Effector memory CD8-positive, alpha-beta T cell (primary cell): ENCODE data around the gene OFD1.
A peak's percentile ranks its signal among the peaks of the same experiment; 100 is the strongest.
"Not testable (repeated sequence)": the region's sequence is repeated elsewhere in the genome, so short reads cannot be mapped to it uniquely, and the experiment has no call there.

Experiments
- ATAC-seq: fragments of 150-1000 bp; cut with Tn5 transposase; replicated peaks from 2 replicates; pipeline ENCODE4 v1.10.0; 2021; ENCODE audit warnings: mild to moderate bottlenecking, moderate library complexity
- DNase-seq, 3 experiments: peaks; one replicate each; pipeline ENCODE4 v3.0.0; 2021
- H3K27ac Mint-ChIP-seq, 2 donors: one replicate each; pipeline ENCODE4 v1.8.0; 2022; ENCODE audit warnings: mild to moderate bottlenecking in 2 of 2, mixed read lengths in 2 of 2, moderate library complexity in 2 of 2
- H3K27me3 Mint-ChIP-seq, 2 donors: one replicate each; pipeline ENCODE4 v1.8.0; 2022; ENCODE audit warnings: mixed read lengths in 2 of 2
- H3K36me3 Mint-ChIP-seq: one replicate; pipeline ENCODE4 v1.8.0; 2022; ENCODE audit warnings: mild to moderate bottlenecking, moderate library complexity, mixed read lengths; ENCODE audit not compliant: insufficient read depth
- H3K4me1 Mint-ChIP-seq, 2 donors: one replicate each; pipeline ENCODE4 v1.8.0; 2022; ENCODE audit warnings: low read depth in 2 of 2, mixed read lengths in 2 of 2
- H3K4me3 Mint-ChIP-seq, 2 donors: one replicate each; pipeline ENCODE4 v1.8.0; 2022; ENCODE audit warnings: mild to moderate bottlenecking in 2 of 2, mixed read lengths in 2 of 2, moderate library complexity in 2 of 2
- H3K9me3 Mint-ChIP-seq, 2 donors: one replicate each; pipeline ENCODE4 v1.8.0; 2022; ENCODE audit warnings: mixed read lengths in 2 of 2

OFD1 gene

GRCh38 chrX:13719192-13719856, 15.2 kb upstream of the OFD1 start:
- Mint-ChIP-seq H3K4me3 (peak overlapping the region; percentile 59 to 64), H3K27ac (peak overlapping the region in 1 of 2 donors; percentile 91), H3K36me3 (peaks cover 39% of the 10 kb centered on the region), H3K4me1 (peaks cover 27 to 48% of the 10 kb centered on the region in 2 donors), H3K27me3 (no peaks in the 10 kb centered on the region), H3K9me3 (no peaks in the 10 kb centered on the region)
- peak; percentile 67 for ATAC-seq
- peak; percentile 24 to 29 (median 25) for DNase-seq

- H3K36me3 Mint-ChIP-seq, result peaks cover 27% of the 10 kb centered on the region
Observed at GRCh38 chrX:13721371-13721770, 13.2 kb upstream of the OFD1 start.

GRCh38 chrX:13721819-13722519, 12.6 kb upstream of the OFD1 start:
- peaks cover 23% of the 10 kb centered on the region for H3K36me3 Mint-ChIP-seq
- peak overlapping the region in 1 of 2 donors; percentile 43 for H3K4me3 Mint-ChIP-seq
- H3K27me3 Mint-ChIP-seq, result no peaks in the 10 kb centered on the region
- peaks cover 39 to 58% of the 10 kb centered on the region in 2 donors for H3K4me1 Mint-ChIP-seq
- no peak for DNase-seq
- peak overlapping the region in 1 of 2 donors; percentile 91 for H3K27ac Mint-ChIP-seq
- H3K9me3 Mint-ChIP-seq, result no peaks in the 10 kb centered on the region
- ATAC-seq, result no peak

More at GRCh38 chrX:13721371-13721770, 13.2 kb upstream of the OFD1 start:
- Mint-ChIP-seq H3K9me3 (no peaks in the 10 kb centered on the region), H3K4me3 (no peak overlapping the region), H3K27ac (peak overlapping the region in 1 of 2 donors; percentile 91), H3K27me3 (no peaks in the 10 kb centered on the region), H3K4me1 (peaks cover 37 to 56% of the 10 kb centered on the region in 2 donors)
- DNase-seq (no peak), ATAC-seq (no peak)

- not testable (repeated sequence) for H3K27me3 Mint-ChIP-seq, H3K9me3 Mint-ChIP-seq
- peak overlapping the region; percentile 86 to 92 for H3K27ac Mint-ChIP-seq
- peaks cover 14% of the 10 kb centered on the region for H3K36me3 Mint-ChIP-seq
- DNase-seq, result peak; percentile 54 to 58 (median 55)
- peaks cover 36 to 65% of the 10 kb centered on the region in 2 donors for H3K4me1 Mint-ChIP-seq
- peak; percentile 64 for ATAC-seq
- peak overlapping the region; percentile 65 to 80 for H3K4me3 Mint-ChIP-seq
Observed at GRCh38 chrX:13724878-13725277, 9.7 kb upstream of the OFD1 start.

GRCh38 chrX:13726583-13726982, 8.0 kb upstream of the OFD1 start:
- not testable (repeated sequence) for ATAC-seq, DNase-seq, H3K9me3 Mint-ChIP-seq, H3K27me3 Mint-ChIP-seq
- Mint-ChIP-seq H3K4me1 (peaks cover 30 to 54% of the 10 kb centered on the region in 2 donors), H3K36me3 (peaks cover 14% of the 10 kb centered on the region), H3K27ac (peak overlapping the region; percentile 86 to 92), H3K4me3 (peak overlapping the region in 1 of 2 donors; percentile 65)

- ATAC-seq, H3K27ac Mint-ChIP-seq, H3K9me3 Mint-ChIP-seq, H3K4me3 Mint-ChIP-seq, DNase-seq, H3K27me3 Mint-ChIP-seq: not testable (repeated sequence)
- Mint-ChIP-seq H3K4me1 (peaks cover 38 to 52% of the 10 kb centered on the region in 2 donors), H3K36me3 (peaks cover 18% of the 10 kb centered on the region)
Observed at GRCh38 chrX:13730523-13730922, 4.0 kb upstream of the OFD1 start.

GRCh38 chrX:13732246-13733067, 2.1 kb upstream of the OFD1 start:
- ATAC-seq (no peak), DNase-seq (no peak)
- Mint-ChIP-seq H3K4me1 (peaks cover 27 to 46% of the 10 kb centered on the region in 2 donors), H3K27me3 (no peaks in the 10 kb centered on the region), H3K9me3 (no peaks in the 10 kb centered on the region), H3K4me3 (peak overlapping the region; percentile 27 to 96), H3K27ac (peak overlapping the region in 1 of 2 donors; percentile 98), H3K36me3 (peaks cover 17% of the 10 kb centered on the region)

- ATAC-seq (no peak), DNase-seq (no peak)
- H3K4me1 Mint-ChIP-seq, result peaks cover 26 to 39% of the 10 kb centered on the region in 2 donors
- H3K27me3 Mint-ChIP-seq, result no peaks in the 10 kb centered on the region
- peak overlapping the region; percentile 96 for H3K4me3 Mint-ChIP-seq
- H3K9me3 Mint-ChIP-seq, result no peaks in the 10 kb centered on the region
- H3K36me3 Mint-ChIP-seq, result peaks cover 14% of the 10 kb centered on the region
- H3K27ac Mint-ChIP-seq, result peak overlapping the region; percentile 97 to 98
Observed at GRCh38 chrX:13733506-13733905, 1.0 kb upstream of the OFD1 start.

GRCh38 chrX:13741695-13742094, 7.1 kb downstream of the OFD1 start:
- Mint-ChIP-seq H3K9me3 (no peaks in the 10 kb centered on the region), H3K4me3 (peak overlapping the region; percentile 75 to 79), H3K27ac (peak overlapping the region; percentile 96 to 98), H3K36me3 (peaks cover 52% of the 10 kb centered on the region), H3K4me1 (peaks cover 9 to 21% of the 10 kb centered on the region in 2 donors), H3K27me3 (no peaks in the 10 kb centered on the region)
- ATAC-seq, result no peak
- DNase-seq, result no peak

- ATAC-seq (peak; percentile 95), DNase-seq (peak; percentile 37 to 42 (median 38))
- Mint-ChIP-seq H3K4me3 (peak overlapping the region; percentile 75 to 79), H3K4me1 (peaks cover 13 to 26% of the 10 kb centered on the region in 2 donors), H3K27me3 (no peaks in the 10 kb centered on the region), H3K36me3 (peaks cover 53% of the 10 kb centered on the region), H3K9me3 (no peaks in the 10 kb centered on the region), H3K27ac (peak overlapping the region; percentile 96 to 98)
Observed at GRCh38 chrX:13742397-13743176, 8.0 kb downstream of the OFD1 start.

GRCh38 chrX:13747836-13748235, 13.3 kb downstream of the OFD1 start:
- Mint-ChIP-seq H3K4me3 (no peak overlapping the region), H3K36me3 (peaks cover 36% of the 10 kb centered on the region), H3K27me3 (no peaks in the 10 kb centered on the region), H3K4me1 (peaks cover 18 to 26% of the 10 kb centered on the region in 2 donors), H3K27ac (peak overlapping the region in 1 of 2 donors; percentile 88), H3K9me3 (no peaks in the 10 kb centered on the region)
- ATAC-seq (peak; percentile 60), DNase-seq (peak; percentile 12 to 39 (median 17))

GRCh38 chrX:13748486-13748885, 13.9 kb downstream of the OFD1 start:
- peaks cover 23 to 26% of the 10 kb centered on the region in 2 donors for H3K4me1 Mint-ChIP-seq
- H3K36me3 Mint-ChIP-seq, result peaks cover 42% of the 10 kb centered on the region
- no peak overlapping the region for H3K27ac Mint-ChIP-seq
- ATAC-seq (no peak), DNase-seq (no peak)
- H3K9me3 Mint-ChIP-seq, result no peaks in the 10 kb centered on the region
- no peaks in the 10 kb centered on the region for H3K27me3 Mint-ChIP-seq
- no peak overlapping the region for H3K4me3 Mint-ChIP-seq
